ENCODE measurements around the gene KRR1. TPM values are rescaled to one million over a fixed set of nuclear protein-coding genes. Genes with fewer than 3 reads are reported as not detected.

Gene KRR1
- polyA plus RNA-seq, 1 of the 3 experiments (the other 2 are of a cell fraction) = 13.8 TPM

- Histone ChIP-seq H2AFZ (ENCODE audit: low read depth) (no peak overlapping the region), H3K9ac (no peak overlapping the region), H3K9me2 (no peaks in the 10 kb centered on the region), H3K27ac (ENCODE audit: low read depth in 2 of 2, low read length in 1 of 2) (no peak overlapping the region), H4K20me1 (ENCODE audit: insufficient read depth) (no peaks in the 10 kb centered on the region), H3K4me3 (ENCODE audit: low read depth in 2 of 2, low read length in 1 of 2) (no peak overlapping the region), H3K27me3 (ENCODE audit: insufficient read depth) (no peaks in the 10 kb centered on the region), H3K4me2 (no peak overlapping the region), H3K79me2 (ENCODE audit: insufficient read depth) (peaks cover 69% of the 10 kb centered on the region), H3K4me1 (ENCODE audit: control insufficient read depth in 1 of 2, insufficient read depth in 2 of 2, low read depth in 1 of 2, low read length in 1 of 2) (peaks cover 0 to 4% of the 10 kb centered on the region in 2 experiments; a peak in 1 of 4 replicates), H3K36me3 (replicated peaks in 1 of 2; ENCODE audit: control insufficient read depth in 1 of 2, insufficient read depth in 2 of 2, low read length in 1 of 2) (peaks cover 87 to 97% of the 10 kb centered on the region in 2 experiments), H3K9me3 (no peaks in the 10 kb centered on the region), H3F3A (replicated peaks; ENCODE audit: insufficient read depth) (peaks cover 81% of the 10 kb centered on the region)
- WGBS (ENCODE audit: low lambda C conversion rate) = 70% methylated on average over 3 of the region's 3 CpGs
- CTCF ChIA-PET = interaction anchor here (1.3 kb wide), 2 partner anchors 18 to 22 kb away, joined by 3 read pairs; no protein-coding TSS in a partner anchor
- POLR2A ChIA-PET = no interaction called here
- TF ChIP-seq MXI1 (IDR thresholded peaks at IDR 0.05; ENCODE audit: low read depth, low read length) (no peak), CHD2 (IDR thresholded peaks at IDR 0.05; ENCODE audit: low read length, partially characterized antibody) (no peak), FOXJ3 (CRISPR knock-in tag; IDR thresholded peaks at IDR 0.05) (no peak), REST (IDR thresholded peaks at IDR 0.05; ENCODE audit: low read depth, low read length) (no peak), YY1 (IDR thresholded peaks at IDR 0.05; ENCODE audit: low read depth) (no peak), NFIC (IDR thresholded peaks at IDR 0.05; ENCODE audit: borderline replicate concordance) (no peak), GABPA (IDR thresholded peaks at IDR 0.05; ENCODE audit: low read depth) (no peak), USF2 (IDR thresholded peaks at IDR 0.05; ENCODE audit: borderline replicate concordance, low read depth, low read length) (no peak), NRF1 (IDR thresholded peaks at IDR 0.05; ENCODE audit: low read depth, low read length) (no peak), EZH2phosphoT487 (IDR thresholded peaks at IDR 0.05; ENCODE audit: borderline replicate concordance, low read depth) (no peak), CTCF (IDR thresholded peaks at IDR 0.05) (no peak), SMC3 (IDR thresholded peaks at IDR 0.05; ENCODE audit: low read depth, low read length) (no peak), POLR2AphosphoS5 (IDR thresholded peaks at IDR 0.05; ENCODE audit: low read depth, low read length) (no peak), SIN3A (IDR thresholded peaks at IDR 0.05; ENCODE audit: borderline replicate concordance, low read depth, low read length) (no peak), TAF1 (IDR thresholded peaks at IDR 0.05; ENCODE audit: borderline replicate concordance, low read depth, low read length) (no peak), GATA2 (CRISPR knock-in tag; IDR thresholded peaks at IDR 0.05) (no peak)
- no peak for DNase-seq
Measured at GRCh38 chr12:75503459-75503858, 8.0 kb downstream of the KRR1 start.

All from SK-N-SH (cell line).